ENCODE results near the gene FECH. TPM values are rescaled to one million over a fixed set of nuclear protein-coding genes. Genes with fewer than 3 reads are reported as not detected.

FECH gene
- total RNA-seq, 1 experiment from 2014 or later, result 31.6 TPM

- no peak for DNase-seq (ENCODE audit: low read depth)
Measured at GRCh38 chr18:57581301-57581934, 5.1 kb downstream of the FECH start.

DNA sequence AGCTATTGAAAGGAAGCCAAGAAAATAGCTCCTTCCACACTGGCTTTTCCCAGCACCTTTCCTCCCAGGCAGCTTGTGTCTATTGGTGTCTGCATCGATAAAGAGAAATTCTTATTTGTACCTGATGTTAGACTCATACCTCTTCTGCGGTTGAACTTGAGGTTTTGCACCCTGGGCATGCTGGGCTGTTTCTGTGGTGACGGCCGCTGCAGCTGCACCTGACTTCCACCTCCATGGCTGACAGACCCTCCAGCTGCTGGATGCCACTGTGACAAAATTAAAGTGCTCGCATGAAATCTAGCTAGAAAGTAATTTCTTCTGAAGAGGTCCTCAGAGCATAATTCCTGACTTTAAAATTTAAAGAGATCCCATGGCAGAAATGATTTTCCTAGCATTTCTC is 6.6 kb downstream of the FECH start:
- no peak for DNase-seq (ENCODE audit: low read depth)

GRCh38 chr18:57576316-57576715 is 10.2 kb downstream of the FECH start:
- DNase-seq (ENCODE audit: low read depth), result no peak

GRCh38 chr18:57575542-57575941 is 11.0 kb downstream of the FECH start:
- DNase-seq (ENCODE audit: low read depth), result no peak

GRCh38 chr18:57574866-57575265 is 11.6 kb downstream of the FECH start:
- no peak for DNase-seq (ENCODE audit: low read depth)

GRCh38 chr18:57570162-57570561 is 16.3 kb downstream of the FECH start:
- DNase-seq (ENCODE audit: low read depth), result no peak

- DNase-seq (ENCODE audit: low read depth), result no peak
Measured at GRCh38 chr18:57569133-57569532, 17.4 kb downstream of the FECH start.

DNA sequence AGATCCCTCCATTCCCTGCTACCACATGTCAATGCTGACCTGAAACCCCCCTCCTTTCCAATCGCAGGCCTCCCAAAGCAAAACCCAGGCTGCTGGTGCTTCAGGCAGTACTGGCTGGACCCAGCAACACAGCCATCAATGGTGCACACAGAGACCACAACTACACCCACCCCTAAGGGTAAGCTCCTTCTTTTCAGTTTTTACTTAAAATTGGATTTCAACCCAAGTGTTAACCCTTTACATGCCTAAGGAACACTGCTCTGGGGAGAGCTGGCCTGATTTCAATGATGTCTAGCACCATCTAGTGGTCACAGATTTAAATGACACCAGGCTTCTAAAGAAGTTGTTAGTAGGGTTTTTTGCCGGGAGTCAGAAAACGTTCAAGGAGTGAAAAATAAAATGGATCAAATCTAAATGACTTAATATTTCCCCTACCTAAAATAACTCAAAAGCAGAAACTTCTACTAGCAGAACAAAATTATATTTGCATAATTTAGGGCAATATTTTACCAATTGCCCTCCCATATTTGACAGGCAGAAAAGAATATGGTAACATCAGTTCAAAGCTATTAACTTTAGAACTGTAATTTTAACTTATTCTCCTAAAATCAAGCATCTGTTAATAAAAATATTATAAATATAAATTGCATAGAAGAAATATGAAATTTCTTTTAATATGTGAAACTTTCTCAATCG is 24.6 kb downstream of the FECH start:
- DNase-seq (ENCODE audit: low read depth), result peak; percentile 42

DNA sequence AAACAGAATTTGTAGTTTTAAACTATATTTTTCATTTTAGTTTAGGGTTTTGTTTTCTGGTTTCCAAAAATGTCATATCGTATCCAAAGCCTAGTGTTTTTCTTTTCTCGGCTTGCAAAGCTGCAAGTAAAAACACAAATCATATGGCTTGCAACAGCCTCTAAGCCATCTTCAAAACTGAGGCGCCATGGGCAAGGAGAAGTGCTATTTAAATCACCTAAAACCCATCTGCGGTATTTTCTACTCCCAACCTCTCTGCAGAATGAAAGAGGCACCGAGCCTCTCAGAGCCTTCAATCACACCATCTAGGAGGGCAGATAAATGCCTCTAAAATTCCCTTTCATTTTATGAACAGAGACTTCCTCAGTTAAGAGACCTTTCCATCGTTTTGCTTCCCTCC is 25.2 kb downstream of the FECH start:
- no peak for DNase-seq (ENCODE audit: low read depth)

DNA sequence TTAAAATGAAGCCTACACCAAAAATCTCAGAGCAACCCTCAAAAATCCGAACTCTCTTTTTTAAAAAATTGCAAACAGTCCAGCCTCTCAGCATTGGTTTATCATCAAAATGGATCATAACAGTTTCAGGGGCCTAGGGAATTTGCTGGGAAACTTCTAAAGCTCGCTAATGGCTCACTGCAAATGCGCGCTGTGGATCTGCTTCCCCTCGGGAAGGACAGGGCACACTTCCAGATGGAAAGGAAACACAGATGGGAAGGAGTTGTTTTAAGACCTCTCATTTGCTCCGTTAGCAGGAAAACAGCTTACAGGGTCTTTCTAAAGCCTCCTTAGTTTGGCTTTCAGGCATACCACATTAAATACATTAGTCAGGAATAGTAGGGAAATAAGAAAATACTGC is 27.2 kb downstream of the FECH start:
- no peak for DNase-seq (ENCODE audit: low read depth)

DNA sequence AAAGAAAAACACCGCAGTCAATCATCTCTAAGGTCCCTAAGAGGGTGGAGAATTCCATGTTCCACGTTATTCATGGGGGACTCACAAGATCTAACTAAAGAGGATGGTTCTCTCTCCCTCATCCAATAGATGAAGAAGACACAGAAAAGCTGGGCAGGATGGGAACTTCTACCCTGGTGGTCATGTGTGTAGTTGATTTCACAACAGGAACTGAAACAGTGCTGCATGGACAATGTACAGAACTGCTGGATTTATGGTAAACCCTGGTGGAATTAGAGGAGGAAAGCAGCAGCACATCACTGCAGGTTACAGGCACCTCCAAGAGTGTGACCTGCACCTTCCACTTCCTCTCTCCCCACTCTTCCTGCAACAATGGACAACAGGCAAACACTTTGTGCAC is 31.4 kb downstream of the FECH start:
- DNase-seq (ENCODE audit: low read depth), result no peak

GRCh38 chr18:57550510-57550909 is 36.0 kb downstream of the FECH start:
- DNase-seq (ENCODE audit: low read depth), result no peak

- DNase-seq (ENCODE audit: low read depth), result no peak
Measured at GRCh38 chr18:57547260-57547659, 39.2 kb downstream of the FECH start.

DNA sequence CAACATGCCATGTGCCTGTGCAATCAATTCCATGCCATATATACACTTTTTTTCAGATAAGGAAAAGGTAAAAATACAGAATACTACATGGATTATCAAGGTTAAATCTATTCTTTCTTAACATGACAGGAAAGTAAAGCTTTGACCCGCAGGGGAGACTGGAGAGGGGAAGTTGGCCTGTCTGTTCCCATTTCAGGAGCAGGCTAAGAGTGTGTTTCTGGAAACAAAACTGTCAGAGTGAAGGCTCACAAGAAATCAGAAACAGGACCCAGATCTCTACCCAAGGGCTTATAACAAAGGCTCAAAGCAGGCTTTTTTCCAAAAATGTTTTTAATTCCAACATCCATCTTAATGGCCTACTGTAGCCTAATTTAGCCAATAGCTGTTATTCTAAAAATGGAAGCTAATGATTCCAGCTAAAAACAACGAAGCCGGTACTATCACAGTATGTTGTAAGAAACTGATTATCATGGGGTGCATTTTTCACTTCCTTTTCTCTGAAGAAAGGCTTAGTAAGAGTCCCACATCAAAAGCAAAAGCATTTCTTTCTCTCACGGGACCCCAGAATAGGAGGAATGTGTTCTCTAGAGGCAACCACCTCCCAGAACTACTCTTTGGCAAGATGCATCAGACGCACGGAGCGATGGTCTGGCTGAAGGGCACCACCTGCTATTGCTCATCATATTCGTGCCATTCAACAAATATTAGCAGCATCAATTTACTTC is 41.4 kb downstream of the FECH start:
- DNase-seq (ENCODE audit: low read depth), result no peak

- DNase-seq (ENCODE audit: low read depth), result no peak
Measured at GRCh38 chr18:57543560-57543959, 42.9 kb downstream of the FECH start.

GRCh38 chr18:57542812-57543427 is 43.6 kb downstream of the FECH start:
- peak; percentile 53 for DNase-seq (ENCODE audit: low read depth)

DNA sequence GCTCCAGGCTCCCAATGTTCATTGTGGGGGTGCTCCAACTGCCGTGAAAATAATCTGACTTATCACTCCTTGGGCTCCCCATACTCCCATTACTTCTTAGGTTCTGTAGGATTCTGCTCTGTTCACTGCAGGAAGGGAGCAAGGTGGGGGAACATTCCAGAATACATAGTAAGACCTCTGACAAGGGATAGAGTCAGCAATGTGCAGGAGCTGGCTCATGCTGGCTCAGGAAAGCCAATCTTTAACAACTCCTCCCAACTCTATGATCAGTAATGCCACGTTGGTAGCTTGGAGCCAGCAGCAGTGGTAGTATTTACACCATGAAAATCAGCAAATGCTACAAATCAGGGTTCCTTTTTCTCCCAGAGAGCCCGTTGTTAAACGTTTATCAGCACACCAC is 44.4 kb downstream of the FECH start:
- DNase-seq (ENCODE audit: low read depth), result peak; percentile 9

DNA sequence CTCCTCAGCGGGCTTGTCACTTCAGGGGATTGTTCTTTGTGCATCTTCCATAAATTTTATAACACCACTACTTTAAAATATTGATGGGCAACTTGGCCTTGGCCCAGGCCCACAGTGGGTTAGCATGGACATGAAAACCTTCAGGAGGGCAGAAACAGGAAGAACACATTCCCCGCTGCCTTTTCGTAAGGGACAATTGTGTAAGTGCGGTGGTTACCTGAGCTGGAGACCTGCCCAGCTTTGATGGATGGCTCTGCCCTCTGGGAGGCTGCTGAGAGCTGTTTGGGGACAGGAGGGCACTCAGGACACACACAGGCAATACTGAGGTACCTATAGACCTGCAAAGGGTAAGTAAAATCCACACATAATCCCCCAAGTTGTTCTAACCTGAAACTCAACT is 46.8 kb downstream of the FECH start:
- DNase-seq (ENCODE audit: low read depth), result no peak

GRCh38 chr18:57538614-57539013 is 47.9 kb downstream of the FECH start:
- DNase-seq (ENCODE audit: low read depth), result no peak

- no peak for DNase-seq (ENCODE audit: low read depth)
Measured at GRCh38 chr18:57534511-57534909, 52.0 kb downstream of the FECH start.

GRCh38 chr18:57533868-57534510 is 52.5 kb downstream of the FECH start:
- no peak for DNase-seq (ENCODE audit: low read depth)
